GM19324 (cell line): ENCODE data around the gene RAI1.
A peak's percentile ranks its signal among the peaks of the same experiment; 100 is the strongest.

ENCODE experiments used
- ATAC-seq: cut with Tn5 transposase; IDR thresholded peaks from one replicate; pipeline ENCODE4 v1.9.1; 2021; ENCODE audit warnings: mild to moderate bottlenecking, moderate library complexity; ENCODE audit not compliant: unreplicated experiment, low FRiP score

RAI1 gene

DNA sequence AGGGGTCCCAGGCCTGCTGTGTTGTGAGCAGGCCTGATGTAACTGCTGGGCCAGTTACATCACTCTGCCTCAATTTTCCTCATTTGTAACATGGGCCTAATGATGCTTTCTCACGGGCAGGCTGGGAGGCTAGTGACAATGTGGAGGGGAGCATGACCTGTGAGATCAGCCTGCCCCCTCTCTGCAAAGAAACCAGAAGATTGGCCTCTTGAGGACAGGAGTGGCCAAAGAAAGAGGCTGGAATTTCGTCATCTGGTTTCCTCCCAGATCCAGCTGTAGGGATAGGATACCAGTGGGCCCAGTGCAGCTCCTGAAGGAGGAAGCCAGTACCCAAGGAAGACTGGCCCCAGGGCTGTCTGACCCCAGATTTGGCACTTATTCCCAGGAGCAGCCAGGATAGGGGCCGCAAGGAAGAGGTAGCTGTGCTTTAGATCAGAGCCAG, 156.1 kb downstream of the RAI1 start:
- no peak for ATAC-seq

DNA sequence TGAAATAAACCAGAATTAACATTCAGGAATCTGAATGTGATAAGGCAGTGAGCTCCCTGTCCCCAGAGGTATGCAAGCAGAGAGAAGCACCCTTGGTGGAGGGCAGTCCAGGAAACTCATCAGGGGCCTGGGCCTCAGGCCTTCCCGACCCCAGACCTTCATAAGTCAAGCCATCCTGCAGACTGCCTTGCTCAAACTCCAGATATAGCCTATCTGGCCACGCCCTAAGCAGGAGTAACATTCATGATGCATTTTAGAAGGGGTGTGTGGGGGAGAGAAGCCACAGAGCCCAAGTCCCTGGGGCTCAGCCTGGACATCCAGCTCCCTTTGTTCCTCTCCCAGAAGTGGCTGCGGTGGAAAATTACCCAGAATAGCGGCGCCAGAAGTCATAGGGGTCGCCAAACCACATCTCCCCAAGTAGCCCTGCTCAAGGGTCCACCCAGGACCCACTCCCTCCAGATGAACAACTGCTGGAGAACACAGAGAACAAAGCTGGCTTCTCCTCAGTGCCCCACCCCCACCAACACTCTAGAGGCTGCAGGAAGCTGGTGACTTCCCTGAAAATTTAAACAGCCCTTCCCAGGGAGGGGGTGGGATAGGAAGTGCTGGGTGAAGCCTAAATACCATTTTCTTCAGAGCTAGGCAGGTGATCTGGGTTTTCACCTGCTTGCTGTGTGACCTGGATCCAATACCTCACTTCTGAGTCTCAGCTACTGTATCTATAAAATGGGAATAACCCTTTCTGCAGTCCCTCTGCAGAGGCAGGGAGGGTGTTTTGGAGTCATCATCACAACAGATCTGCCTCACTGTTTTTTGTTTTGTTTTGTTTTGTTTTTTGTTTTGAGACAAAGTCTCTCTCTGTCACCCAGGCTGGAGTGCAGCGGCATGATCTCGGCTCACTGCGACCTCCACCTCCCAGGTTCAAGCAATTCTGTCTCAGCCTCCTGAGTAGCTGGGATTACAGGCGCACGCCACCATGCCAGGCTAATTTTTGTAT, 157.0 kb downstream of the RAI1 start:
- no peak for ATAC-seq

DNA sequence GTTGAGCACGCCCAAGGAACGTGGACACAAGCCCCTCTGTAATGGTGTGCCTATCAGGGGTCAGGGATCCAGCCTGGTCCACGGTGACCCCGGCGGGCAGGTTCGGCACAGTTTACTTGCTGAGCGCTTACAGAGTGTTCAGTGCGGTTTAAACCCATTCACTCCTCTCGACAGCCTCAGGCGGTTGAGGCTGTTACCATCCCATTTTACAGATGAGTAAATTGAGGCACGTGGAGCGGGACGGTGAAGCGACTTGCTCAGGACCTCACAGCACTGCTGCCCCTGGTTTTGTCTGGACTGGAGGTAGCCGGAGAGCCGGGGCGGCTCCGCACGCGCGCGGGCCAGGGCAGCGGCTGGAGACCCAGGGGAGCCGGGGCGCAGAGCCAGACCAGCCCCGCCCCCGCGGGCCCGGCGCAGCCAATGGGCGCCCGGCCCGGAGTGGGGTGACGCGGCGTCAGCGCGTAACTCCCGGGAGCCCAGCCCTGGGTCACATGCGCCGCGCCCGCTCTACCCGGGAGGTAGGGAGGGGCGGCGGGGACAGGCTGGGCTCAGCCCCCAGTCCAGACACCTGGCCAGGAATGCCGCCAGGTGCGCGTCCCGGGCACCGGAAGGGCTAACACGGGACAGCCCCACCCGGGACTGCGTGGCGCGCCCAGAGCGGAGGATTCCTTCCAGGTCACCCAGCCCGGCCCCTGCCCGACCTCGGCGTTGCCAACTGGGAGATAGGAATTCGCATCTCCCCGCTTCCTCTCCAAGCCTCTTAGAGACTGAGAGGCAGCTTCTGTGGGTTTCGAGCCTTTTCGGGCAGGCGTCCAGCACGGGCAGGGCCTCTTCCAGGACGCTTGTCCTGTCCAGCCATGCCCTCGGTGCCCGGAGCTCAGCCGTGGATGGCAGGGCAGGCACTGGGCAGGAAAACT, 158.8 kb downstream of the RAI1 start:
- peak; percentile 68 for ATAC-seq

DNA sequence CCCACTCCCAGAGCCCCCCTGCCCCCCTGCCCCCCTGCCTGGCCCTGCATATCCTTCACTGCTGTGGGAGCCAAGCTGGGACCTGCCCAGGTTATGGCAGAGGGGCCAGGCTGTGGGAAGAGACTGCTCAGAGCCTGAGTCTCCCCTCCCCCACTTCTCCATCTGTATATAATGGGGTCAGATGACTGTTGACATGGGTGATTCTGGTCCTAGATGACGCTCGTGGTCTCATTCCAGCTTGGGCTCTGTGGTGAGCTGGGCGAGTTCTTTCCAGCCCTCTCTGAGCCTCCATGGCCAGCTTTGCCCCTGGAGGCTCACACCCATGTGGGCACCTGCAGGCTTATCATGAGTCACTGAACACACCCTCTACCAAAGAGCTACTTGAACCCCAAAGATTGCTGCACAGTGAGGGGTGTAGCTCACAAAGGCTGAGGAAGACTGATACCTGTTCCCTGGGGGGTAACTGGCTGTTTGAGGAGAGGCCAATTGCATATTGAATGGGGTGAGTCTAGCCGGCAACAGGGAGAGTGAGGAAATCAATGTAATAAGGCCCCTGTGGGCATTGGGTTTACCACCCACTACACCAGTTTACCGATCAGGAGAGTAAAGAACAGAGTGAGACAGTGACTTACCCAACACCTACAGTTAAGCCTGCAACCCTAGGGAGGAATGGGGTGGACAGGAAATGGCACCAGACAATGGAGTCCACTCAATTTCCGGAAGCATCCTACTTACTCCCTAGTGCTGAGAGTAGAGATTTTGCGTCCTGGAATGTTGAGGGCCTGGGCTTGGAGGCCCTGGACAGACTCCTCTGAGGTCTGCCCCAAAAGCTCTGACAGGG, 159.7 kb downstream of the RAI1 start:
- no peak for ATAC-seq

DNA sequence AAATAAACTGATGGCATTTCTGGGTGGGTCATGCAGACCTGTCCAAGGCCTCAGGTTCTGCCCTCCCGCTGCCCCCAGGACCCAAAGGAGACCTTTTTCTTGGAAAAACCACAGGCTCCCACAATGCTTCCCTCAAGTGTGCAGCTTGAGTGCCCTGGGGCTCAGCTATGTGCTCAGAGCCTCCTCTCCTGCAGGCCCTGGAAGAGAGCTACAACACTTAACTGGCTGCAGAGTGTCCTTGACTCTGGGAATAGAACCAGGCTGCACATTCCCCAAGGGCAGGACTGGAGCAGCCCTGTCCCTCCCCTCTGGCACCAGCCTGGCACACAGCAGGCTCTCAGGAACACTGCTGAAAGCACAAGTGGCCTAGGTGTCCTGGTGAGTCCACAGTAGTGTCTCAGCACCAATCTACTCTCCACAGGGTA, 160.4 kb downstream of the RAI1 start:
- ATAC-seq = no peak

DNA sequence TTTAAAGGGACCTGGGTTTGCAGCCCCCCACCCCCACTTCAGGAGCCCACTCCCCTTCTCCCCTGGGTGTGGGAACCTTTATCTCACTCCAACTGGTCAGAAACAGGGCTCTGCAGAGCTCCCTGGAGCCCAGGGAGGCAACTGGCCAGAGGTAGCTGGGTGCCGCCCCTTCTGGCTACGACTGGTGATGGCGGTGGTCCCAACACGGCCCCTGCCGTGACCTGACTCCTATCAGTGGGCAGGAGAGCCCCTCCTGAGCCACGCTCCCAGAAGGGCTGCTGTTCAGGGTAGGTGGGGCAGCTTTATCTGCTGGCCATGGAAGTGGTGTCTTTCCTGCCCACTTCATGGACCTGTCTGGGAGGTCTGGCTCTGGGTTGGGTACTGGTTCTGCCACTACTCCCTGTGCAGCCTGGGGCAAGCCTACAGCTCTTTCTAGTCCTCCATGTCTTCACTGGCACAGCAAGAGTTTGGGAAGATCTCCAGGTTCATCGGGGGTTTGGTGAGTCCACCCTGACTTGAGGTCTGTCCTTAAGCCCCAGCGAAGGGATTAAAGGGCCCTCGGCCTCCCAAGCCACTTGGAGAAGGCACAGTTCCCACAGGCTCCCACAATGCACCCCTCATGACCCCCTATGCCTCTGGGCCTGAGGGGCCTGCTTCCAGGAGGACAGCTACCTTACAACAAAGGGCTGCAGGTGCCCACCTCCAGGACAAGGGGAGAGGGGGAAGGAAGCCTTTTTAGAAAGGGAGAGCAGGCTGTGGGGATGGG, 161.0 kb downstream of the RAI1 start:
- ATAC-seq = no peak

DNA sequence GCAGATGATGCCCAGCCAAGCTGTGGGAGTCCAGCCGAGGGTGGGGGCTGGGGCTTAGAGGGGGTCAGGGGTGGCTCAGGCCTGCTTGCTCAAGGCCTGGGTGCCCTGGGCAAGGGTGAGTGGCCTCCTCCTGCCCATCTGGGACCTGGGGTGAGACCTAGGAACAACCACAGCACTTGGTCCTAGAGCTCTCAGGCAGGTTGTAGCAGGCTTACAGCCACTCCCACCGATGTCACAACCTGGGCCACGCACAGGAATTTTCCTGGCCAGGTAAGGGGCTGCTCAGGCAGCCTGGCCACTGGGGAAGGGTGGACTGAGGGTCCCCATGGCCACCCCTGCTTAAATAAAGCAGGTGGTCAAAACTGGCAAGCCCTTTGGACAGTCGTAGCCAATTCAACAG, 161.8 kb downstream of the RAI1 start:
- no peak for ATAC-seq

DNA sequence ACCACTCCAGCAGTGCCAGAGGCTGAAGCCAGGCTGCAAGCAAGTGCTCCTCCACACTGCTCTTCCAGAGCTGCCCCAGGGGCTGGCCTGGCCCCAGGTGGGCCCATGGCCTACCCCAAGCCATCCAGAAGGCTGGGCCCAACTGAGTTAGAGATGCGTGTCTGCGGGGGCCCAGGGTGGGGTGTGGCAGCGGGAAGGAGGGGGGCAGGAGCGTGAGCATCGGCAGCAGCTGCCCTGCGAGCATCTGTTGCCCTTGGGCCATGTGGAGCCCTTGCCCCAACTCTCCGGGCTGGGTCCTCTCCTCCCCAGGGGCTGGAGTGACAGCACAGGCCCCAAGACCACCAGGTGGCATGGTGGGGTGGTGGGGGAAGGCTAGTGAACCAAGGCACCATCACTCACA, 162.8 kb downstream of the RAI1 start:
- no peak for ATAC-seq

DNA sequence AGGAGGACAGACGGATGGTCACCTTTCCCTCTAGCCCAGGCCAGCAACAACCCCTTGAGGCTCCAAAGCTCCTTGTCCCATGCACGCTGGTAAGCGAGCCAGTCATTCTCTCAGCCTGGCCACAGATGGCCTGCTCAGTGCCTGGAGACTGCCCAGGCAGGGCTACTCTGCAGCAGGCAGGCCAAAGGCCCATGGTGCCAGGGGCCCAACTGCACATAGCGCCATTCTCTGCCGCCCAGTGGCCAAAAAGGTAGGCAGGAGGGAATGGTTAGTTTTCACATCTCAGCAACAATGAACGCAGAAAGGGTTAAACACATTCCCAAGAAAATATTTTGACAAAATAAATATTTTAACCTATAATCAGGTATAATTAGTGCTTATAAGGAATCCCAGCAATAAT, 163.2 kb downstream of the RAI1 start:
- no peak for ATAC-seq

DNA sequence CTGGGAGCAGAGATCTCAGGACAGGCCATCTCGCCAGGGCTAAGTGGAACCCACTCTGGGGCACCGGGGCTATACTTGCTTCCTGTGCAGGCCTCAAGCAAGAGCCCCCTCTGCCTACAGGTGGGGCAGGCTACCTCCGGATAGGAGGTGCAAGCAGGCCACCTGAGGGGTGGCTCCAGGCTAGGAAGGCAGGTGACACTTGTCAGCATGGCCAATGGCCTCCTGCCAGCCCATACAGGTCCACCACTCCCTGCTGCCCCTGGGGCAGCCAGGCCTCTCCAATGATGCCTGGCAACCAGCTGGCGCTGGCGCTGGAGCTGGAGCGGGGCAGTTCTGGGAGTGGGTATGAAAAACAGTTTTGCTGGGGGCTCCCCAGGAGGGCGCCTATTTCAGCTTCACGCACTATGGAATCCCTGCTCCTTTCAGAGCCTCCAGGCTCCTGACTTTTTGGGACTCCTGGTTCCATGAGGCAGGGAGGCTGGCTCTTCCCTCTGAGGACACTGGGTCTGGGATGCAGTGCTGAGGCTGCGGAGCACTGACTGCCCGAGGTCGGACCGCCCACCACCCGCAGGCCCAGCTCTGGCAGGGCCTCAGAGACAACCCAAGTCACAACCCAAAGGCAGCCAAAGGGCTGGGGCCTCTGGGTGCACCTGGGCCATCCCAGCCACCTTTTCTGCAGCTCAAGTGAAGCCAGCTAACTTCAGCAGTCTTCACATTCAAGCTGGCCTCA, 164.0 kb downstream of the RAI1 start:
- no peak for ATAC-seq

DNA sequence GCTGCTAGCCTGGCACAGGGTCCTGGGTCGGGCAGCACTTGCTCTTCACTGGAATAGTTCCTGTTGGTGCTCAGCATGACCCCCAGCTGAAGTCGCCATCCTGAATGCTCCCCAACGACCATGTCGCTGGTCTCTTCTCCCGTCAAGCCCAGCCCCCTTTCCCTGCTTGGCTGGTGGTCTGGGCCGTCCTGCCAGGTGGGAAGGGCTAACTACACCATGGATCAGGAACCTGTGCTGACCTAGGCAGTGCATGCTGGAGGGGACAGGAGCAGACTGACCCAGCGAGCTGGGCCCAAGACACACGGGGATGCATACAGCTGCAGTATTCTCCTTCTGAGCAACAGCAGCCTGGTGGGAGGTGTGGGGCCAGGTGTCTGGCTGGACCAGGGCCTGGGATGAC, 164.7 kb downstream of the RAI1 start:
- no peak for ATAC-seq

DNA sequence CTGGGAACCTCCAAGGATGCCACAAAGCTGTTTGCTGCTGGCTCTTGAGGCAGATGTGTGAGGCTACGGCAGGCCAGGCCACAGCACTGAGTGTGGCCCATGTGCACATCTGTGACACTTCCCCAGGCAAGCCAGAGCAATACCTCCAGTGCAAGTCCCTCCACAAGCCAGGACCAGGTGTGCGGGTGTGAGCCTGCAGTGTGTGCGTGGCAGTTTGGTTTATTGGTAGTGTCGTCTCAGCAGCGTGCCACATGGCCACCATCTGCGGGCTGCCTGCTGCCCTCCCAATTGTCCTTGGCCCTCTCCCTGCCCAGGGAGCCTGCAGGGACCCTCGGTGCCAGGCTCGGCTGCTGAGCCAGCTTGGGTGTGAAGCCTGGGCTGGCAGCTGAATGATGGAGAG, 165.4 kb downstream of the RAI1 start:
- ATAC-seq = no peak

DNA sequence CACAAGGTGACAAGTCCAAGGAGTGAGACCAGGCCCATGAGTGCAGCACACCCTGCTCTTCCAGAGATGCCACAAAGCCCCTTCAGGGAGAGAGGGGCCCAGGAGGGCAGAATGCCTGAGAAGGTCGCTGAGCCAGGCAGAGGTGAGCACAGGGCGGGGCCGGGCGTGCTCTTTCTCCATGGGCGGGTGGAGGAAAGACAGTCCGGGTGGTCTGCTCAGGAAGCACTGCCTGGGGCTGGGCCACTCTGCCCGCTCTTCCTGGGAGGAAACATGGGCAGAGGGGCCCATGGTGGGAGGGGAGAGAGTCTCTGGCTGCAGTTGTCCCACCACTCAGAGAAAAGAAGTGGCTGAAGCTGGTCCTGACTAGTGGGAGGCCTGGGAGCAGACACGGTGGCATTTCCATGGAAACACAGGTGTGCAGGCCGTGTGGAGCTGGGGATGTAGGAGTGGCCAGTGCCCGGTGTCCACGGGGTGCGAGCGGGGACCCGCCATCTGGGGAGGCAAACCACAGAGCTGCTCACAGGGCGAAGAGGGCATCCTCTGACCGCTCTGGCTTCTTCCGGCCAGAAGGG, 165.9 kb downstream of the RAI1 start:
- no peak for ATAC-seq

DNA sequence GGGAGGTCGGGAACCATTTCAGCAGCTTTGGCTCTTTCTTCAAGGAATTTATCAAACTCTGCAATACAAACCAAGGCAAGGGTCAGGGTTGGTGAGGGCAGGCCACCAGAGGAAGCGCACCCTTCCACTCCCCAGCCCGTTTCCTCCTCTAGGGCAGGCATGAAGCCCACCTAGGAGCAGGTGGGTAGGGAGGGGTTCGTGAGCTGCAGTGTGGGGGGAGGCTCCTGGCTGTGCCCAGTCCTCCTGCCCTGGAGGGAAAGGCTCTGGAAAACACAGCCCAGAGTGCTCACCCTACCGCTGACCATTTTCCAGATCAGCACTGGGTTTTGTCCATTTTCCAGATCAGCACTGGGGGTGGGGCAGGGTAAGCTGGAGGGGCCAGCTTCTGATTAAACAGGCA, 166.5 kb downstream of the RAI1 start:
- no peak for ATAC-seq

DNA sequence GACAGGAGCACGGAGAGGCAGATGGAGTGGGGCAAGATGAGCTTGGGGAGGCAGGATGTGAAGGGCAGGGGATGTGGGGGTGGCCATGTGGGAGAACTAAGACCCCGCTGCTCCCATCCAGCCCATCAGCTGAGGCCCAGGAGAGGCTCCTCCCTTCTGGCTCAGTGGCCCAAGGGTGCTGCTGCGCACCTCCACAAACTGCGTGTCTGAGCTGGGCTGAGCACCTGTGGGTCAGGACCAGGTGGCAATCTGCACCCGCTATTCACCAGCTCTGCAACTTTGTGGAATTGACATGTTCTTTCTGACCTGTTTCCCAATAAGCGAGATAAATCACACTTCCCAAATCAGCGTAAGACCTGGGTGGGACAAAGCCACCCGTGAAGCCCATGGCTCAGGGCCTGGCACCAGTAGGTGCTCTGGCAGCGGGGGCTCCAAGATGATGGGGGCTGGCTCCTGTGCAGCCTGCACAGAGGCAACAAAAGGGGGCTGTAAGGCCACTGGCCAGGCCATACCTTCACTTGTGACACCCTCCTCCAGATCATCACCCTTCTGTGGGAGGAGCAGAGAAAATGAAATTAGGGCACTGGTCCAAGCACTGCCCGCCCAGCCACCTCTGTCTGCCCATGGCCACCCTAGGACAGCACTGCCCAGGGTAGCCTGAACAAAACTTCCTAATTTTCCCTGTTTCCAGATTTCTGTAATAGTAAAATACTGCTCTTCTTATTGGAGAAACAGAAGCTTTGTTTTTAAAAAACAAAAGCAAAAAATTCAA, 167.2 kb downstream of the RAI1 start:
- no peak for ATAC-seq

DNA sequence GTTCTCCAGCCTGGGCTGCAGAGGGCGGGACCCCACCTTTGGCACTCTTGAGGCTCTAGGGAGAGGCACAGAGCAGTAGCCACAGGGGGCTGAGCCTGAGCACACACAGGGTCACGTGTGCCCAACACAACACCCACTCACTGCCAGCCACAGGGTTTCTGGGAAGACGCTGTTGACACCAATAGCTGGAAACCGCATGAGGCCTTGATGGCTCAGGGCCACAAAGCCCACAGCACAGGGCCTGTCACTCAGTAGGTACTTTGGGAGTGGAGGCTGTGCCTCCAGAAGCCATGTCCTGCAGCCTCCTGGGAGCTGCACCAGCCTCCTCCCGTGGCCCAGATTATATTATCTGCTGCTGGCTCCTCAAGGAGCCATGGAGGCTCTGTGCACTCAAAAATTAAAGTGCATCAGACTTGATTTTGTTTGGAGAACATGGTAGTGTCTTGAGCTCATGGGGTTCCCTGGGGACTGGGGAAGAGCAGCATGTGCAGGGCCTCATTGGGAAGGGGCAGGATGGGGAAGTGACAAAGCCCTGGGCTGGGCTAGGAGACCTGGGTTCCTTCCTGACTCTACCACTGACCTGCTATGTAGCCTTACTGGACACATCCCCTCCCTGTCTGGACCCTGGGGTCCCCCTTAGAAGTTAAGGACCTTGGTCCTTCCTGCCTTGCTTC, 168.0 kb downstream of the RAI1 start:
- ATAC-seq = no peak

DNA sequence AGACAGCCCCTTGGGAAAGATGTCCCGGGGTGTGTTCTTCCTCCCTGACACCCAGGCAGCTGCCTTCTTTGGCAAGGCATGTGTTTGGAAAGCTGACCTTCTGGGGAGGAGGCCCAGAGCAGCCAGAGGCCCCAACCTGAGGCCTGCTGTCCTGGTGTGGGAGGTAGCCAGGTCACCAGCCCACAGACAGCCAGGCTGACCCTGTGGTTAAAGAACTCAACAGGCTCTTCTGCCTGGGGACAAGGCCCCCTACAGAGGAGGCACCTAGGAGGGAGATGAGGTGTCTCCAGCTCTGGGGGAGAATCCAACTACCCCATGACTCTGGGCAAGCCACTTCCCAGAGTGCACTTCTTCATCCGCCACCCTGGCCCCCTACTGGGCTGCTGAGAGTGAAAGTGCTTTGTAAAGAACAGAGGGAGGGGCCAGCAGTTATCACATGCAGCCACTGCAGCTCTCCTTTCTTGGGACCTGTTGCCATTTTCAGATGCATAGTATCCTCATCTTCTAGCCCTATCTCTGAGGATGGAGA, 168.7 kb downstream of the RAI1 start:
- no peak for ATAC-seq
